Loucy (cell line): Measurements from ENCODE around the gene MAP3K15.

Source experiments
- CTCF ChIP-seq: fragments of 200-600 bp; sonication (generic); conservative IDR thresholded peaks from 2 replicates; pipeline ENCODE4 v1.5.1; 2014; ENCODE audit warnings: mild to moderate bottlenecking, antibody characterized with exemption, low read length
- EZH2phosphoT487 ChIP-seq: fragments of 200-600 bp; IDR thresholded peaks from 2 replicates; pipeline ENCODE4 v1.6.1; 2018; ENCODE audit warnings: antibody characterized with exemption, mild to moderate bottlenecking, moderate library complexity, borderline replicate concordance

DNA sequence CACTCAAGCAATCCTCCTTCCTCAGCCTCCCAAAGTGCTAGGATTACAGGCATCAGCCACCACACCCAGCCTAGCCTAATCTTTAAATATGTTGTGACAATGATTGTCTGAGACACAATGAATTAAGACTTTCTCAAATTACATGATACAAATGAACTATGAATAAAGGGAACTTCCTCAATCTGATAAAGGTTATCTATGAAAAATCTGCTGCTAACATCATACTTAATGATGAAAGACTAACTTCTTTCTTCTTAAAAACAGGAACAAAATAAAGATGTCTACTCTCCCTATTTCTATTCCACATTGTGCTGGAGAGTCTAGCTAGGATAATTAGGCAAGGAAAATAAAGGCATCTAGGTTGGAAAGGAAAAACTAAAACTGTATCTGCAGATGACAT, 111.6 kb downstream of the MAP3K15 start:
- TF ChIP-seq CTCF (no peak), EZH2phosphoT487 (no peak)
